Adrenal gland (tissue), 12 donors: Measurements from ENCODE around the gene INHBB. TPM values are rescaled to one million over a fixed set of nuclear protein-coding genes. Genes with fewer than 3 reads are reported as not detected.
"Not testable (repeated sequence)": the region's sequence is repeated elsewhere in the genome, so short reads cannot be mapped to it uniquely, and the experiment has no call there.

Experiments
- DNase-seq, 7 donors: peaks; one replicate each; pipeline ENCODE4 v3.0.0-alpha.2; 2019 to 2020
- H3K27ac ChIP-seq, 5 donors: fragments of 200-600 bp; sonication (generic) in 4 of 5; 1 replicate in 3 of 5; 2 replicates in 2 of 5; pipeline versions ENCODE4 v1.5.1 to v1.8.0; 2016 to 2020; ENCODE audit warnings: mild to moderate bottlenecking in 1 of 5
- H3K27me3 ChIP-seq: fragments of 200-600 bp; 2 replicates; pipeline ENCODE4 v1.8.0; 2021
- H3K36me3 ChIP-seq, 2 donors: fragments of 200-600 bp; replicated peaks in 1 of 2; 1 replicate in 1 of 2; 2 replicates in 1 of 2; pipeline versions ENCODE4 v1.5.1 to v1.8.0; 2018 to 2022
- H3K4me1 ChIP-seq, 2 donors: fragments of 200-600 bp; replicated peaks in 1 of 2; 1 replicate in 1 of 2; 2 replicates in 1 of 2; pipeline versions ENCODE4 v1.5.1 to v1.8.0; 2018 to 2021
- H3K4me3 ChIP-seq, 4 donors: fragments of 200-600 bp; sonication (generic) in 3 of 4; one replicate each; pipeline ENCODE4 v1.5.1; 2016 to 2018
- H3K9me3 ChIP-seq, 3 donors: fragments of 200-600 bp; sonication (generic) in 1 of 3; replicated peaks in 1 of 3; 1 replicate in 2 of 3; 2 replicates in 1 of 3; pipeline versions ENCODE4 v1.5.1 to v1.8.0; 2016 to 2021
- CTCF ChIP-seq, 6 experiments: fragments of 450-650 bp in 4 of 6; fragments of 200-600 bp in 2 of 6; sonication (generic) in 1 of 6; IDR thresholded peaks; 1 replicate in 5 of 6; 2 replicates in 1 of 6; pipeline versions ENCODE4 v1.5.1 to v1.8.0; 2016 to 2021; ENCODE audit warnings: antibody characterized with exemption in 6 of 6, mild to moderate bottlenecking in 2 of 6, moderate library complexity in 1 of 6
- POLR2A ChIP-seq, 2 donors: fragments of 450-650 bp; IDR thresholded peaks; one replicate each; pipeline ENCODE4 v1.6.1; 2017; ENCODE audit warnings: antibody characterized with exemption in 2 of 2, mild to moderate bottlenecking in 2 of 2, moderate library complexity in 1 of 2
- WGBS, 4 donors: extraction: QIAGEN DNeasy Blood & Tissue Kit in 2 of 4; methylation state at CpG; one replicate each; pipeline versions ENCODE4 v1.1.5 to v1.1.7; 2013 to 2017; 5-methylcytosine and 5-hydroxymethylcytosine counted together
- intact Hi-C, 2 donors: fragments of 100-400 bp; cut with DNase I; formaldehyde crosslinking; loops; one replicate each; pipeline versions ENCODE4 v1.14.1 to v1.15.0; 2022 to 2023
- polyA plus RNA-seq, 3 donors: library from polyadenylated mRNA; stranded (reverse); fragments of 200-250 nt in 2 of 3; fragments of 350-450 nt in 1 of 3; fragmentation: Illumina TruSeq in 1 of 3; extraction: RNeasy Lipid Tissue Mini Kit (QIAGEN cat#74804) in 1 of 3; gene quantifications; one replicate each; pipeline ENCODE4 v1.2.3, GENCODE V29; 2013 to 2014
- total RNA-seq, 9 donors: library from RNA; depleted of rRNA in 4 of 9; stranded (reverse); fragments of >200 nt in 4 of 9; fragments of 120-200 nt in 1 of 9; fragmentation: NEBNext Ultra II Directional in 1 of 9; extraction: Animal tissue kit (Norgen Biotek cat#: 25700) in 1 of 9; gene quantifications; one replicate each; pipeline versions ENCODE4 v1.1.0 to v1.2.4, GENCODE V29; 2013 to 2023
- donor health status: healthy with polysubstance abuse.
- donor health status: Bipolar disorder and iron deficiency.
- donor health status: DM: yes; HTN: yes; CAD: no.
- donor health status: DM: no; HTN: no; CAD: no.
- donor health status: DM: no; HTN: no; CAD: no.
- donor health status: DM: yes; HTN: yes; CAD: no.

INHBB gene
- total and polyA plus RNA-seq, 12 donors, result 0.28 to 9.1 (median 6.8) TPM

GRCh38 chr2:120318626-120319025 lies 27.3 kb upstream of the INHBB start:
- Histone ChIP-seq H3K4me1 (peaks cover 0 to 13% of the 10 kb centered on the region in 2 donors), H3K27ac (no peak overlapping the region), H3K4me3 (no peak overlapping the region), H3K36me3 (no peaks in the 10 kb centered on the region), H3K9me3 (no peaks in the 10 kb centered on the region), H3K27me3 (no peaks in the 10 kb centered on the region)
- no peak for TF ChIP-seq CTCF (IDR thresholded peaks at IDR 0.05)
- no peak for TF ChIP-seq POLR2A (IDR thresholded peaks at IDR 0.05)
- 69 to 80% (median 75%) methylated on average over 4 to 8 of the region's 8 CpGs for WGBS, 4 donors
- intact Hi-C loops, result loop anchor here (5.0 to 10.0 kb wide), 2 partner anchors 76 to 204 kb away; no protein-coding TSS in a partner anchor
- DNase-seq, result peak in 1 of 7 donors; percentile 20

GRCh38 chr2:120319123-120319522 lies 26.8 kb upstream of the INHBB start:
- TF ChIP-seq CTCF (IDR thresholded peaks at IDR 0.05) (no peak), POLR2A (IDR thresholded peaks at IDR 0.05) (no peak)
- intact Hi-C loops, result loop anchor here (5.0 to 10.0 kb wide), 2 partner anchors 77 to 204 kb away; no protein-coding TSS in a partner anchor
- no peaks in the 10 kb centered on the region for H3K9me3 ChIP-seq
- H3K4me3 ChIP-seq, result no peak overlapping the region
- DNase-seq, result no peak
- H3K36me3 ChIP-seq, result no peaks in the 10 kb centered on the region
- H3K4me1 ChIP-seq, result peaks cover 0 to 8% of the 10 kb centered on the region in 2 donors
- no peak overlapping the region for H3K27ac ChIP-seq
- 80 to 91% (median 89%) methylated on average over 10 of the region's 10 CpGs for WGBS, 4 donors
- H3K27me3 ChIP-seq, result no peaks in the 10 kb centered on the region

- no peak overlapping the region for H3K27ac ChIP-seq
- no peak overlapping the region for H3K4me3 ChIP-seq
- H3K36me3 ChIP-seq, result no peaks in the 10 kb centered on the region
- 86 to 91% (median 88%) methylated on average over 17 to 18 of the region's 18 CpGs for WGBS, 4 donors
- peaks cover 0 to 5% of the 10 kb centered on the region in 2 donors for H3K4me1 ChIP-seq
- H3K9me3 ChIP-seq, result no peaks in the 10 kb centered on the region
- H3K27me3 ChIP-seq, result no peaks in the 10 kb centered on the region
- DNase-seq, result no peak
- TF ChIP-seq POLR2A (IDR thresholded peaks at IDR 0.05), result no peak
- intact Hi-C loops, result loop anchor here (5.0 to 10.0 kb wide), 2 partner anchors 78 to 205 kb away; no protein-coding TSS in a partner anchor
Observed at GRCh38 chr2:120319686-120320317, 26.1 kb upstream of the INHBB start.

- Histone ChIP-seq H3K9me3 (no peaks in the 10 kb centered on the region), H3K27ac (no peak overlapping the region), H3K27me3 (no peaks in the 10 kb centered on the region), H3K4me3 (no peak overlapping the region), H3K36me3 (no peaks in the 10 kb centered on the region), H3K4me1 (peaks cover 0 to 5% of the 10 kb centered on the region in 2 donors)
- 62 to 90% (median 85%) methylated on average over 6 to 10 of the region's 10 CpGs for WGBS, 4 donors
- no peak for TF ChIP-seq POLR2A (IDR thresholded peaks at IDR 0.05)
- TF ChIP-seq CTCF (IDR thresholded peaks at IDR 0.05), result no peak
- no peak for DNase-seq
- intact Hi-C loops, result no loop called here
Observed at GRCh38 chr2:120320318-120320851, 25.6 kb upstream of the INHBB start.

GRCh38 chr2:120320887-120321556 lies 24.9 kb upstream of the INHBB start:
- H3K27ac ChIP-seq, H3K36me3 ChIP-seq, H3K27me3 ChIP-seq, H3K4me1 ChIP-seq, H3K9me3 ChIP-seq, H3K4me3 ChIP-seq, intact Hi-C loops, DNase-seq: not testable (repeated sequence)
- WGBS, 4 donors, result 74 to 93% (median 85%) methylated on average over 5 of the region's 5 CpGs
